OCI-LY3 (cell line): ENCODE results near the gene CYTH1.

Experiments
- CTCF ChIP-seq: fragments of 200-600, 300-600 bp; sonication (generic); IDR thresholded peaks from 2 replicates; pipeline ENCODE4 v1.5.1; 2014; ENCODE audit warnings: antibody characterized with exemption, low read length, low read depth
- EZH2phosphoT487 ChIP-seq: fragments of 200-600 bp; shearing (Covaris generic); IDR thresholded peaks from 2 replicates; pipeline ENCODE4 v1.6.1; 2018; ENCODE audit warnings: antibody characterized with exemption, mixed run types, low read depth

GRCh38 chr17:78779850-78780249, 2.2 kb downstream of the CYTH1 start:
- TF ChIP-seq EZH2phosphoT487 (no peak), CTCF (no peak)
